ENCODE data around the gene RMP24.

Gene RMP24

GRCh38 chr18:35948080-35948479 is 24.4 kb upstream of the RMP24 start:
- no peaks in the 10 kb centered on the region for H3K36me3 ChIP-seq (ENCODE audit: control insufficient read depth, insufficient read depth, low read length)
- H3K9me1 ChIP-seq (ENCODE audit: insufficient read depth, low read length) = no peaks in the 10 kb centered on the region
- peaks cover 15% of the 10 kb centered on the region for H3K27me3 ChIP-seq (ENCODE audit: control insufficient read depth, insufficient read depth, low read length)
- H3K79me1 ChIP-seq (ENCODE audit: low read depth in 1 of 2, low read length in 2 of 2) = no peaks in the 10 kb centered on the region
- DNase-seq (no peak), ATAC-seq (ENCODE audit: low read depth) (no peak)
- no CpG with 5 or more reads among the region's 3 CpGs for WGBS, 2 experiments (ENCODE audit: extremely low coverage in 2 of 2, insufficient read length in 1 of 2)
- H3K4me2 ChIP-seq (ENCODE audit: low read depth, low read length) = no peak overlapping the region
- H2AK5ac ChIP-seq (ENCODE audit: low read depth, low read length) = no peak overlapping the region
- no peak overlapping the region for H2BK5ac ChIP-seq (ENCODE audit: low read depth, low read length, poor library complexity, severe bottlenecking)
- H2AK9ac ChIP-seq (replicated peaks; ENCODE audit: low read depth, low read length, poor library complexity) = no peak overlapping the region
- no peak overlapping the region for H4K91ac ChIP-seq (ENCODE audit: insufficient read depth, low read depth, low read length)
- POLR2A ChIA-PET (ENCODE audit: unreplicated experiment) = no interaction called here
- intact Hi-C loops (cut with micrococcal nuclease) (no loop called here), in situ Hi-C loops (cut with MboI; ENCODE audit: low sequenced_read_pairs) (loop anchor here (10.0 kb wide), 1 partner anchor 193 kb away; no protein-coding TSS in a partner anchor), dilution Hi-C loops (cut with HindIII; ENCODE audit: low sequenced_read_pairs, unreplicated experiment) (no loop called here)
- H3K27ac ChIP-seq (ENCODE audit: insufficient read depth, low read length) = no peak overlapping the region
- H2AFZ ChIP-seq (replicated peaks; ENCODE audit: low read length, poor library complexity) = no peak overlapping the region
- no peak overlapping the region for H3K23ac ChIP-seq (ENCODE audit: low read depth, low read length)
- TF ChIP-seq RCOR1 (IDR thresholded peaks at IDR 0.05; ENCODE audit: insufficient replicate concordance, low read length) = no peak
- no peak for TF ChIP-seq CTCF (conservative IDR thresholded peaks at IDR 0.05; ENCODE audit: low read depth, low read length)
- TF ChIP-seq MAZ (IDR thresholded peaks at IDR 0.05; ENCODE audit: borderline replicate concordance, low read depth, low read length) = no peak
- TF ChIP-seq MXI1 (IDR thresholded peaks at IDR 0.05; ENCODE audit: borderline replicate concordance, low read depth, low read length) = no peak
- no peak for TF ChIP-seq RFX5 (IDR thresholded peaks at IDR 0.05; ENCODE audit: low read depth, low read length)
- TF ChIP-seq SMC3 (IDR thresholded peaks at IDR 0.05; ENCODE audit: low read depth, low read length) = no peak
- no peak for TF ChIP-seq CEBPB (IDR thresholded peaks at IDR 0.05; ENCODE audit: low read depth, low read length)
- no peak for TF ChIP-seq CHD1 (IDR thresholded peaks at IDR 0.05; ENCODE audit: low read depth, low read length)
- no peak for TF ChIP-seq BHLHE40 (IDR thresholded peaks at IDR 0.05; ENCODE audit: low read depth, low read length)
- no peak for TF ChIP-seq FOS (IDR thresholded peaks at IDR 0.05; ENCODE audit: low read depth, low read length)
- TF ChIP-seq USF2 (IDR thresholded peaks at IDR 0.05; ENCODE audit: low read depth, low read length) = no peak
- TF ChIP-seq ELK1 (IDR thresholded peaks at IDR 0.05; ENCODE audit: borderline replicate concordance, low read depth, low read length) = no peak
- TF ChIP-seq POLR2A (IDR thresholded peaks at IDR 0.05; ENCODE audit: low read depth, low read length) = no peak
- no peak for TF ChIP-seq NFE2L2 (IDR thresholded peaks at IDR 0.05; ENCODE audit: low read depth, low read length)
- no peak for TF ChIP-seq RAD21 (IDR thresholded peaks at IDR 0.05; ENCODE audit: low read length)
- no peak for TF ChIP-seq MAFK (IDR thresholded peaks at IDR 0.05; ENCODE audit: low read depth, low read length)
- H2BK20ac ChIP-seq (ENCODE audit: low read depth, low read length) = no peak overlapping the region
- H3K4me3 ChIP-seq (ENCODE audit: insufficient read depth, low read depth, low read length) = no peak overlapping the region
- no peak overlapping the region for H2BK120ac ChIP-seq (ENCODE audit: low read depth, low read length)
- no peak overlapping the region for H3K9ac ChIP-seq (ENCODE audit: low read depth, low read length)
- CTCF ChIA-PET = interaction anchor here (0.9 kb wide), 1 partner anchor 32 kb away, joined by 3 read pairs; no protein-coding TSS in a partner anchor
- H4K20me1 ChIP-seq (ENCODE audit: insufficient read depth, low read length) = no peaks in the 10 kb centered on the region
- no peak overlapping the region for H3K56ac ChIP-seq (ENCODE audit: extremely low read depth, insufficient read depth, low read length)
- no peak overlapping the region for H3K14ac ChIP-seq (replicated peaks; ENCODE audit: low read depth, low read length)
- H4K8ac ChIP-seq (ENCODE audit: low read depth in 2 of 2, low read length in 2 of 2) = no peak overlapping the region
- H3K4me1 ChIP-seq (ENCODE audit: control insufficient read depth, insufficient read depth, low read length) = peaks cover 1% of the 10 kb centered on the region; the same call in 1 of the 2 replicates
- H3K9me3 ChIP-seq (ENCODE audit: control insufficient read depth, insufficient read depth, low read length) = no peaks in the 10 kb centered on the region
- H2BK15ac ChIP-seq (ENCODE audit: low read depth, low read length) = no peak overlapping the region
- no peak overlapping the region for H4K5ac ChIP-seq (ENCODE audit: low read depth, low read length)
- no peak overlapping the region for H3K4ac ChIP-seq (ENCODE audit: low read depth, low read length)
- H3K18ac ChIP-seq (ENCODE audit: low read depth, low read length) = no peak overlapping the region
- BruUV-seq (replicated peaks) = no TSS peak

All from IMR-90 (cell line).